Body of pancreas (tissue), 4 donors: ENCODE data around the gene ARHGAP4. TPM values are rescaled to one million over a fixed set of nuclear protein-coding genes. Genes with fewer than 3 reads are reported as not detected.

Experiments
- ATAC-seq: fragments of 150-250 bp; one replicate; pipeline ENCODE4 v1.9.1; 2016
- DNase-seq, 4 donors: peaks; one replicate each; pipeline ENCODE4 v3.0.0-alpha.2; 2019
- H3K27ac ChIP-seq, 4 donors: fragments of 200-600 bp; sonication (generic); 1 replicate in 3 of 4; 2 replicates in 1 of 4; pipeline versions ENCODE4 v1.5.1 to v1.6.1; 2016 to 2019; ENCODE audit warnings: mild to moderate bottlenecking in 1 of 4, mixed read lengths in 1 of 4, moderate library complexity in 1 of 4
- H3K27me3 ChIP-seq, 2 donors: fragments of 200-600 bp; sonication (generic); one replicate each; pipeline ENCODE4 v1.6.0; 2016; ENCODE audit warnings: mild to moderate bottlenecking in 1 of 2
- H3K36me3 ChIP-seq, 2 donors: fragments of 200-600 bp; sonication (generic); replicated peaks in 1 of 2; 2 replicates each; pipeline ENCODE4 v1.5.1; 2016; ENCODE audit warnings: low read depth in 2 of 2; ENCODE audit not compliant: insufficient read depth in 1 of 2
- H3K4me1 ChIP-seq: fragments of 200-600 bp; sonication (generic); one replicate; pipeline ENCODE4 v1.6.0; 2016
- H3K4me3 ChIP-seq, 2 donors: fragments of 200-600 bp; sonication (generic); 1 replicate in 1 of 2; 2 replicates in 1 of 2; pipeline ENCODE4 v1.5.1; 2016 to 2019
- H3K9me3 ChIP-seq, 3 donors: fragments of 200-600 bp; sonication (generic); 1 replicate in 2 of 3; 2 replicates in 1 of 3; pipeline ENCODE4 v1.5.1; 2016
- CTCF ChIP-seq, 7 experiments: fragments of 450-650 bp in 4 of 7; fragments of 200-600 bp in 3 of 7; sonication (generic) in 3 of 7; IDR thresholded peaks; one replicate each; pipeline ENCODE4 v1.5.1; 2016 to 2019; ENCODE audit warnings: antibody characterized with exemption in 7 of 7
- POLR2A ChIP-seq, 3 donors: fragments of 450-650 bp; IDR thresholded peaks; one replicate each; pipeline ENCODE4 v1.6.1; 2016; ENCODE audit warnings: antibody characterized with exemption in 3 of 3, mild to moderate bottlenecking in 2 of 3
- WGBS, 2 donors: methylation state at CpG; one replicate each; pipeline ENCODE4 v1.1.5; 2017; 5-methylcytosine and 5-hydroxymethylcytosine counted together
- intact Hi-C: fragments of 100-400 bp; cut with DNase I; formaldehyde crosslinking; loops from one replicate; pipeline ENCODE4 v1.15.1; 2023
- total RNA-seq, 2 donors: library from RNA; depleted of rRNA; stranded (reverse); fragments of >200 nt; gene quantifications; one replicate each; pipeline ENCODE4 v1.1.0, GENCODE V29; 2016

Gene ARHGAP4
- total RNA-seq, 2 donors from 2014 or later, result 8.6 to 16.6 TPM

DNA sequence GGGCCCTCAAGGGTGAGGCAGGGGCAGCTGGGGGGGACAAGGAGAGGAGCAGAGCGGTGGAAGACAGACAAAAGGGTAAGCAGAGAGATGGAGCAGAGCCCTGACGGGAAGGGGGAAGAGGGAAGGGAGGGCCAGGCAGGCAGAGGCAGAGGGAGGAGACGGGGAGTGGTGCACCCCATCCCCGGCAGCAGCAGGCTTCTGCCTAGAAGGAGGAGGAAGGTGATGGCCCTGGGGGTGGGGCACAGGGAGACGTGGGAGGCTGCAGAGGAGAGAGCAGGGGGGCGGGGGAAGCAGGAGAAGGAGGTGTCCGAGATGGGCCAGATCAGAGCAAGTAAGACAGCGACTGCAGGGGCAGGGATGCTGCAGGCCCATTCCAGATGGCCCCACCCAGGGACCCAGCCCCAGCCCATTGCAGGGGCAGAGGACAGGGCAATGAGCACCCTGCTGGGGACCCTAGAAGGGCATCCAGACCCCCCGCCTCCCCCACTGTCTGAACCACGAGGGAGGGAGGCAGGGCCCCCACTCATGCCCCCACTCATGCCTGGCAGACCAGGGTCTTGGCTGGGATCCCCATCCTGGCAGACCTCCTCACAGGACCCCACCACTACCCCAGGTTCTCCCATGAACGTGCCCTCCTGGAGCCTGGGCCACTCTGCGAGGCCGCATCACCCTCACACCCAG is 42.8 kb downstream of the ARHGAP4 start:
- peaks cover 5% of the 10 kb centered on the region for H3K4me1 ChIP-seq
- H3K27me3 ChIP-seq, result peaks cover 0 to 6% of the 10 kb centered on the region in 2 donors
- WGBS, 2 donors, result 51 to 71% methylated on average over 3 to 6 of the region's 13 CpGs
- no peaks in the 10 kb centered on the region for H3K36me3 ChIP-seq
- no peak overlapping the region for H3K4me3 ChIP-seq
- no peak overlapping the region for H3K27ac ChIP-seq
- H3K9me3 ChIP-seq, result no peaks in the 10 kb centered on the region
- intact Hi-C loops, result no loop called here
- TF ChIP-seq CTCF (IDR thresholded peaks at IDR 0.05) (no peak), POLR2A (IDR thresholded peaks at IDR 0.05) (no peak)
- ATAC-seq, result no peak
- no peak for DNase-seq

DNA sequence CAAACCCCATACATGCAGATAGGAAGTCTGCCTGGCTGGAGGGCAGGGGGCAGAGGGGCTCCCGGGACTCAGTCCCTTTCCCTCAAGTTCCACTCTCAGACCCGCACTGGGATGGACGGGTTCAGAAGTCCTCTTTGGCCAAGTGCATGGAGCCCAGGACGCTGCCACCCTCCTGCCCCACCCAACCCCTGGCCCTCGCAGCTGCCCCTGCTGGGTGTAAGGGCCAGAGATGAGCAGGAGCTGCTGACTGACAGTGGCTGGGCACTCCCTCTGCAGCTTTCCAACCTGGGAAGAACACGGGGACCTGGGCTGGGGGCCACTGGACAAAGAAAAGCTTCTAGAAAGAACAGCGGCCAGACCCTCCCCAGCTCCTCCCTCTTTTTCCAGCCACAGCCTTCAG is 43.5 kb downstream of the ARHGAP4 start:
- peaks cover 5% of the 10 kb centered on the region for H3K4me1 ChIP-seq
- ATAC-seq (no peak), DNase-seq (no peak)
- no peak overlapping the region for H3K4me3 ChIP-seq
- no peaks in the 10 kb centered on the region for H3K9me3 ChIP-seq
- no peaks in the 10 kb centered on the region for H3K36me3 ChIP-seq
- TF ChIP-seq CTCF (IDR thresholded peaks at IDR 0.05) (no peak), POLR2A (IDR thresholded peaks at IDR 0.05) (no peak)
- 40 to 55% methylated on average over 1 to 7 of the region's 7 CpGs for WGBS, 2 donors
- intact Hi-C loops, result no loop called here
- no peak overlapping the region for H3K27ac ChIP-seq
- H3K27me3 ChIP-seq, result peaks cover 0 to 6% of the 10 kb centered on the region in 2 donors

- TF ChIP-seq POLR2A (IDR thresholded peaks at IDR 0.05), result no peak
- TF ChIP-seq CTCF (IDR thresholded peaks at IDR 0.05), result no peak
- no peak overlapping the region for H3K4me3 ChIP-seq
- DNase-seq (no peak), ATAC-seq (no peak)
- H3K27ac ChIP-seq, result no peak overlapping the region
- peaks cover 0 to 6% of the 10 kb centered on the region in 2 donors for H3K27me3 ChIP-seq
- peaks cover 5% of the 10 kb centered on the region for H3K4me1 ChIP-seq
- no peaks in the 10 kb centered on the region for H3K36me3 ChIP-seq
- H3K9me3 ChIP-seq, result no peaks in the 10 kb centered on the region
- intact Hi-C loops, result no loop called here
- WGBS, 2 donors, result 37% methylated on average over 4 of the region's 8 CpGs; no CpG with 5 or more reads in 1 of the 2 donors
Measured at GRCh38 chrX:153882086-153882498, 44.0 kb downstream of the ARHGAP4 start.

DNA sequence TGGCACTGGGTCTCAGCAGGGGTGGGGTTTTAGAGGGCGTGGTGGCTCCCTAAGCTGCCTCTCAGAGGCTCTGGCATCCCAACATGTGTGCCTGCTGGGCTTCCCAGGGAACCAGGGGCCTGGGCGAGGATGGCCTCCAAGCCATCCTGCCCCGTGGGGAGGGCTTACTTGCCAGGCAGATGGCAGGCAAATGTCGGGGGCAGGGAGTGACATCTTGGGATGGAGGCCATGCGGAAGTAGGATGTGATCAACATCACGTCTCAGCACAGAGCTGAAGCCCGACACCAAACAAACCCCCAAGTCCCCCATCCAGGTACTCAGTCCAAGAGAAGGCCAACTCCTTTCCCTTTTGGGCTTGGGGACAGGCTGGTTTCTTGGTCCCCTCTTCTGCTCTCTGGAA is 44.8 kb downstream of the ARHGAP4 start:
- WGBS, 2 donors, result 82% methylated on average over 5 of the region's 7 CpGs; no CpG with 5 or more reads in 1 of the 2 donors
- Histone ChIP-seq H3K27me3 (peaks cover 0 to 6% of the 10 kb centered on the region in 2 donors), H3K4me1 (peaks cover 5% of the 10 kb centered on the region), H3K9me3 (no peaks in the 10 kb centered on the region), H3K4me3 (no peak overlapping the region), H3K36me3 (no peaks in the 10 kb centered on the region), H3K27ac (no peak overlapping the region)
- intact Hi-C loops, result no loop called here
- ATAC-seq (no peak), DNase-seq (no peak)
- TF ChIP-seq POLR2A (IDR thresholded peaks at IDR 0.05) (no peak), CTCF (IDR thresholded peaks at IDR 0.05) (no peak)

- WGBS, 2 donors, result 8% methylated on average over 5 of the region's 6 CpGs; no CpG with 5 or more reads in 1 of the 2 donors
- TF ChIP-seq POLR2A (IDR thresholded peaks at IDR 0.05), result no peak
- TF ChIP-seq CTCF (IDR thresholded peaks at IDR 0.05), result no peak
- intact Hi-C loops, result no loop called here
- peaks cover 4% of the 10 kb centered on the region for H3K4me1 ChIP-seq
- H3K9me3 ChIP-seq, result no peaks in the 10 kb centered on the region
- DNase-seq (no peak), ATAC-seq (no peak)
- no peaks in the 10 kb centered on the region for H3K36me3 ChIP-seq
- H3K4me3 ChIP-seq, result no peak overlapping the region
- no peak overlapping the region for H3K27ac ChIP-seq
- H3K27me3 ChIP-seq, result peaks cover 0 to 5% of the 10 kb centered on the region in 2 donors
Measured at GRCh38 chrX:153880440-153880815, 45.6 kb downstream of the ARHGAP4 start.
